HG03442 (cell line): ENCODE results near the gene ABHD1.
"Not testable (repeated sequence)": the region's sequence is repeated elsewhere in the genome, so short reads cannot be mapped to it uniquely, and the experiment has no call there.

Experiments
- ATAC-seq: cut with Tn5 transposase; IDR thresholded peaks from one replicate; pipeline ENCODE4 v1.9.1; 2021; ENCODE audit warnings: mild to moderate bottlenecking, moderate library complexity; ENCODE audit not compliant: unreplicated experiment

Gene ABHD1

DNA sequence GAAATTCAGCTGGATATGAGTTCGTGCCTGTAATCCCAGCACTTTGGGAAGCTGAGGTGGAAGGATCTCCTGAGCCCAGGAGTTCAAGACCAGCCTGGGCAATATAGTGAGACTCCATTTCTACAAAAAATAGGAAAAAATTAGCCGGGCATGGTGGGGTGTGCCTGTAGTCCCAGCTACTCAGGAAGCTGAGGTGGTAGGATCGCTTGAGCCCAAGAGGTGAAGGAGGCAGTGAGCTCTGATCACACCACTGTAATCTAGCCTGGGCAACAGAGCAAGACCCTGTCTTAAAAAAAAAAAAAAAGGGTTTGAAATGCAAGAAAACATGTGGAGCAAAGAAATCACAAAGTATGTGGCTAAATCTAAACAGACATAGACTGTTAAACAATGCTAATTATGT, 14.5 kb upstream of the ABHD1 start:
- ATAC-seq, result no peak

DNA sequence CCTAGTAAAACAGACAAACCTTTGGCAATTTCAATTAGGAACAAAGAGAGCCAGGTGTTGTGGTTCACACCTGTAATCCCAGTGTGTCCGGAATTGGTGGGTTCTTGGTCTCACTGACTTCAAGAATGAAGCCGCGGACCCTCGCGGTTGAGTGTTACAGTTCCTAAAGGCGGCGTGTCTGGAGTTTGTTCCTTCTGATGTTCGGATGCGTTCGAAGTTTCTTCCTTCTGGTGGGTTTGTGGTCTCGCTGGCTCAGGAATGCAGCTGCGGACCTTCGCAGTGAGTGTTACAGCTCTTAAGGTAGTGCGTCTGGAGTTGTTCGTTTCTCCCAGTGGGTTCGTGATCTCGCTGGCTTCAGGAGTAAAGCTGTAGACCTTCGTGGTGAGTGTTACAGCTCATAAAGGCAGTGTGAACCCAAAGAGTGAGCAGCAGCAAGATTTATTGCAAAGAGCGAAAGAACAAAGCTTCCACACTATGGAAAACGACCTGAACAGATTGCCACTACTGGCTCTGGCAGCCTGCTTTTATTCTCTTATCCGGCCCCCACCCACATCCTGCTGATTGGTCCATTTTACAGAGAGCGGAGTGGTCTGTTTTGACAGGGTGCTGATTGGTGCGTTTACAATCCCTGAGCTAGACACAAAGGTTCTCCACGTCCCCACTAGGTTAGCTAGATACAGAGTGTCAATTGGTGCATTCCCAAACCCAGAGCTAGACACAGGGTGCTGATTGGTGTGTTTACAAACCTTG, 12.8 kb upstream of the ABHD1 start:
- ATAC-seq, result not testable (repeated sequence)

DNA sequence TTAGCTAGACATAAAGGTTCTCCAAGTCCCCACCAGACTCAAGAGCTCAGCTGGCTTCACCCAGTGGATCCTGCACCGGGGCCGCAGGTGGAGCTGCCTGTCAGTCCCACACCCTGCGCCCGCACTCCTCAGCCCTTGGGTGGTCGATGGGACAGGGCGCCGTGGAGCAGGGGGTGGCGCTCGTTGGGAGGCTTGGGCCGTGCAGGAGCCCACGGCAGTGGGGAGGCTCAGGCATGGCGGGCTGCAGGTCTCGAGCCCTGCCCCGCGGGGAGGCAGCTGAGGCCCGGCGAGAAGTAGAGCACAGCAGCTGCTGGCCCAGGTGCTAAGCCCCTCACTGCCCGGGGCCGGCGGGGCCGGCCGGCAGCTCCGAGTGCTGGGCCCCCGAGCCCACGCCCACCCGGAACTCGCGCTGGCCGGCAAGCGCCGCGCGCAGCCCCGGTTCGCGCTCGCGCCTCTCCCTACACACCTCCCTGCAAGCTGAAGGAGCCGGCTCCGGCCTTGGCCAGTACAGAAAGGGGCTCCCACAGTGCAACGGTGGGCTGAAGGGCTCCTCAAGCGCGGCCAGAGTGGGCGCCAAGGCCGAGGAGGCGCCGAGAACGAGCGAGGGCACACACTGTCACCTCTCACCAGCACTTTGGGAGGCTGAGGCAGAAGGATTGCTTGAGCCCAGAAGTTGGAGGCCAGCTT, 12.1 kb upstream of the ABHD1 start:
- ATAC-seq, result not testable (repeated sequence)

DNA sequence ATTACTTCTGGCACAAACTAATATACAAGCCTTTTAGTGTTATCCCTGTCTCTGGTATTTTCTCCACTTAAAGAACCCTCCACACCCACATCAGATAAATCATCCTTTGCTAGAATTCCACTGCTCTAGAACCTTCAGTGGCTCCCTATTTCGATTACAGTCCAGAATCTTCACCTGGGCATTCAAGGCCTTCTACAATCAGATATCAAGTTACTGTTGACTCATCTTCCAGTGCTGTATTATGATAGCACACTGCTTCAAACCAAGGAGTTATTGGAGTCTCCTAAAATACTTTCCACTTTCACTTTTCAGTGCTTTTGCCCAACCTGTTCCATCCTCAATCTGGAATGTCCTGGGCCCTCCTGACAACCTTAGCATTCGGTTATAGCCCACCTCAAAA, 8.1 kb upstream of the ABHD1 start:
- no peak for ATAC-seq

DNA sequence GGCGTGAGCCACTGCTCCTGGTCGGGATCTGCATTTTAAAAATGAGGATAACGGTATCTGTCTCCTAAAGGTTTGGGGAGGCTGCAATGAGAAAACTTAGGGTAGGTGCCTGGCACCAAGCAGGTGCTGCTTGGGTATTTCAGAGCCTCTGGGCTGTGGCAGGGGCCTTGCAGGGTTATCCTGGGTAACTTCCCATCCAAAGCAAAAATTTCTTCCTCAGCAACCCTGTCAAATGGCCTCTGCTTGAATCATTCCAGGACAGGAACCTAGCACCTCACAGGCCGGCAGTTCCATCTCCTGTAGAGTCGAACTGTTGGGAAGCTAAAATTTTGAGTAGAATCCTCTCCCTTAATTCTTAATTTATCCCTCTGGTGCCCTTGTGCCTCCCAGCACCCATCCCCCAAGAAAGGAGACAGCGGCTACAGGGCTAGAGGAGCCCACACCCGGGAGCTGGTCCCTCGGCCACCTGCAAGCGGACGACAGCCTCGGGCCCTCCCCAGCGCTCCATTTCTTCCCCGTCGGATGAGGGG, 5.6 kb upstream of the ABHD1 start:
- no peak for ATAC-seq

DNA sequence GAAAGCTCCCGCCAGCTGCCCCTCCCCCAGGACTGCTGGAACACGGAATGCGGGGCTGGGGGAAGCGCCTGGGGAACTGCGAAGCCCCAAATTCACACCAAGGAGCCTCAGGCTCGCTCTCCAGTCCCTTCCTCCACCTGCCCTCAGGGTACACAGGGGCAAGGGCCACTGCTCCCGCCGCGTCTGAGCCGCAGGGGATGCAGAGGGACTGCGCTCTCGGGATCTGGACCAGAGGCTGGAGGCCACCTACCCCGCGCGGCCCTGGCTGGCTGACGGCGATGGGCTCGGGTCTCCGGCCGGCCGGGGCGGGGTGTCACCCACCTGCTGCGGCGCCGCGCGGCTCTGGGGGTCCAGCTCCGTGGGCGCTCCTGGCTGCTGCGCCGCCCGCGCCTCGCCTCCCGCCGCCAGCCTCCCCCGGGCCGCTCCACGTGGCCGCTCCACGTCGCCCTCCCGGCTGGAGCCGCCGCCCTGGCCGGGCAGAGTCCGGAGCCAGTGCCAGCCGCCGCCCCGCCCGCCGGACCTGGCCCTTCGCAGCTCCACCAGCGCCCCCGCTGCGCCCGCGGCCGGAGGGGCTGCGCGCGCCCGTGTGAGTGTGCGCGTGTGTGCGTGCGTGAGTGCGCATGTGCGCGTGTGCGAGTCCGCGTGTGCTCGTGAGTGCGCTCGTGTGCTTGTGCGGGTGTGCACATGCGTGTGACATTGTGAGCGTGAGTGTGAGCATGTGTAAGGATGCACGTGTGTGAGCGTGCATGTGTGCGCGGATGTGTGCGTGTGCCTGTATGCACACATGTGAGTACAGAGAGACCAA, 4.9 kb upstream of the ABHD1 start, which contains the start of gene CGREF1:
Gene CGREF1 (minus strand): TSS at position 604 of the 805 bp plus-strand sequence. CDS start 14,762 bp downstream, outside the sequence.
- no peak for ATAC-seq

DNA sequence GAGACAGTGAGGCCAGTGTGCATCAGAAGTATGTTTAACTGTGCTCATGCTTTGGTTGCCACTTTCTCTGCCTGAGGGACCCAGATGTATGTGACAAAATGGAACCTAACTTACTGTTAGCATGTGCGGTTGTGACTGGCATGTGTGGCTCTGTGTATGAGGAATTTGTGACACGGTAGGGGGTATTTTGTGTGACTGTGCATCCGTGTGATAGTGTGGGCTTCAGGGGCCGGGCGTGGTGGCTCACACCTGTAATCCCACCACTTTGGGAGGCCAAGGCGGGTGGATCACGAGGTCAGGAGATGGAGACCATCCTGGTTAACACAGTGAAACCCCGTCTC, 4.3 kb upstream of the ABHD1 start:
- not testable (repeated sequence) for ATAC-seq

DNA sequence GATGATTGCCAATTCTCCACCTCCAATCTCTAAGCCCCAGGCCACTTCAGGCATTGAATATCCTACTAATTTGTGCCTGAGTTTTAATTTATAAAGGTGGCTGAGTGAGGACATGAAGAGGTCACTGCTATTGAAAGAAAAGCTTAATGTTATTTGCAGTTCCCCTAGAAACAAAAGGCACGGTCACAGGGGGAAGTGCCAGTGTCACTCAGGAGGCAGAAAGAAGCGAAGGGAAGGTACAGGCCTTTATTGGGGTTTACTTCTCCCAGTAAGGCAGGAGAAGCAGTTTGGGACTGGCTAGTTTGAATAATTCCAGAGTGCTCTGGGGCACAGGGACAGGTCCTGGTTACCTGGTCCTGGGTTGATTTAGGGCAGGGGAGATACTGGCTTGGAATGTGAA, 1.7 kb upstream of the ABHD1 start:
- ATAC-seq, result no peak

DNA sequence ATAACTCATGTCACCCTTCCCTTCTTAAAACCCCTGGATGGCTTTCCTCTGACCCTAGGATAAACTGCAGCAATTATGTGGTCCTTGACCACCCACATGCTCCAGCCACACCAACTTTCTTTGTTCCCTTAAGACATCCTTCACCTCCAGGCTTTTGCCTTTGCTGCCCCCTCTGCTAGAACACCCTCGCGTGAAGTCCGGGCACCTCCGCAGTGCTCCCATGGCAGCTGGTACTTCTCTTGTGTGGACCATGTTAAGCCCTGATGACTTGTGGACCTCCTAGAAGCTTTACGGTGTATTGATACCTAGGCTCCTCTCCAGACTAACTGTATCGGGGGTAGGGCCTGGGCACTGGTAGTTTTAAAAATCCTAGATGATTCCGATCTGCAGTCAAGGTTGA, 824 bp upstream of the ABHD1 start:
- no peak for ATAC-seq

DNA sequence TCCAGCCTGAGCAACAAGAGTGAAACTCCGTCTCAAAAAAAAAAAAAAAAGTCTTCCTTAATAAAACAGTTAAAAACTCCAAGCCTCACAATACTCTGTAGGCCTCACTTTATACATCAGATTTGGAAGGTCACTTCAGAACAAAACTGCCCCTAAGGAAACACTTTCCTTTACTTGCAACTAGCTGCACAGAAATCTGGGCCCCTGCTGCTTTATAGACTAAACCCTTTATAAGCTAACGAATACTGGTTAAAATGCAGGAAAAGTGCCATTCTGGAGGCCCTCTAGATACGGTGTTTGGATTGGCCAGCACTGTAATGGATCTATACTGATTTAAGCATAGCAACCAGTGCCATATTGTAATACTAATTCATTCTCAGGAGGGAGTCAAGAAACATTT, 1.5 kb downstream of the ABHD1 start:
- no peak for ATAC-seq

DNA sequence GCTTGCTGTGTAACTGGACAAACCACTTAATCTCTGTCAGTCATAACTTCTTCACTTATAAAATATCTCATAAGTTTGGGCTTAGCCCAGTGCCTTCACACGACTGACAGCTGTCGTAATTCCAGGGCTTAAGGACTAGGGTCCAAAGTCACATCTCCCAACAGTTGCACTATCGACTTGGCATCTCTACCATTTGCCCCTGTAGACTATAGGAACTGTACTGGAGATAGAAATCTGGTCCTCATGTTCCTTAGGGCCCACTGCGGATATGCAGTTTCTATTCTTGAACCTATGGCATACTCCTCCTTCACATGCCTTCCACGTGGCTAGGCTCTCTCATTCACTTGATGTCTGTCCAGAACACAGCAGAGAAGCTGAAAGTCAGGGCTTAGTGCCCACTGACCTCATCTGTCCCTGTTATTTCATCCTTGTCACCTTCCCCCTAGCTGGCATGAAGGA, 2.7 kb downstream of the ABHD1 start:
- ATAC-seq, result no peak

DNA sequence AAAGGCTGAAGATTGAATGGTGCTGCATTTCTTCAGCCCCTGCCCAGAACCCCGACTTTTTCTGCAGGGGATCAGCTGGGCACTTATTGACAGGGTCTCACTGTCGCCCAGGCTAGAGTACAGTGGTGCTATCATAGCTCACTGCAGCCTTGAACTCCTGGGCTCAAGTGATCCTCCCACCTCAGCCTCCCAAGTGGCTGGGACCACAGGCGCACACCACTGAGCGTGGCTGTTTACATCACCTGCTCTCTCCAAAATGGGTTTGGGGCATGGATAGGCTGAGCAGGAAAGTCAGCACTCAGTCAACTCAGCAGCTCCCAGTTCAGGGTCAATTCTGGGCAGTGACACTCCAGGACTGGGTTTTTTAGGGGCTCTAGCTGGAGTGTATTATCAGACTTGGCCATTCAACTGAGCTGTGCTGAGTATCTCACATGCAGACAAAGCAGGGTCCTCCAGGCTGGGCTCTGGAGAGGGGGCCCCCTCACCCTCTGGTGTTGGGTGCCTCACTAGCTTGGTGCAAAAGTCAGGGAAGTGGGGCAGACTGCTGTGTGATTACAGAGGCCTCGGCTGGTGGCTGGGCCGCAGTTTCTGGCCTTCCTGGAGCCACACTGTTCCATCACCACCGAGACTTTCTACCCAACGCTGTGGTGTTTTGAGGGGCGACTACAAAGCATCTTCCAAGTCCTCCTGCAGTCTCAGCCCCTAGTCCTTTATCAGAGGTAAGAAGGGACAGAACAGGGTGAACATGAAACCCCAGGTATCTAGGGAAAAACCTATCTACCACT, 4.5 kb downstream of the ABHD1 start:
- ATAC-seq, result no peak

DNA sequence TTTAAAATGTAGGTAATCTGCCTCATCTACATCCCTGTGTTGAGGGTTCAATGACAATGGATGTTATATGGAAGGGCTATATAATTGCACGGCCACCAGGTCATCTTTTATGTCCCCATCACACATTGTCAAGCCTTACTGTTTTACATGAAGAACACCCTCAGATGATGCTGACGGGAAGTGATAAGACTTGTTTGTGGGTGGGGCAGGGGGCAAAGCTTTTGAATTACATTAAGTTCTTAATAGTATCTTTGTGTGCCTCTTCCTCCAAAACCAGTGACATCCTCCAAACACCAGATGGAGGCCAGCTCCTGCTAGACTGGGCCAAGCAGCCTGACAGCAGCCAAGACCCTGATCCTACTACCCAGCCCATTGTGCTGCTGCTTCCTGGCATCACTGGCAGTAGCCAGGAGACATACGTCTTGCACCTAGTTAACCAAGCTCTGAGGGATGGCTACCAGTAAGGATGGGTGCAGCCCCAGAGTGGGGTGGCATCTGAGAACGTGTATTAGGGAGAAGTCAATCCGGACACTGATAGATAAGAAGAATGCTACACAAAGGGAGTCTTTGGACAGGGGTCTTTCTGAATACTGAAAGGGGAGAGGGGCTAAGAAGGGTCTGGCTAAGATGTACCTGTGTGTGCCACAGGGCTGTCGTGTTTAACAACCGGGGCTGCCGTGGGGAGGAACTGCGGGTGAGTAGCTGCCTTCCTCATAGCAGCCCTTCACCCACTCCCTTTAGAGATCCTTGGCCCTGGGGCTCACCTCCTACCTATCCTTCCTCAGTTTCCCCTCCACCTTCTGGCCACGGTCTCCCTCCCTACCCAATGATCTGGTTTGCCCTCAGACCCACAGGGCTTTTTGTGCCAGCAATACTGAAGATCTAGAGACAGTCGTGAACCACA, 5.3 kb downstream of the ABHD1 start:
- no peak for ATAC-seq

DNA sequence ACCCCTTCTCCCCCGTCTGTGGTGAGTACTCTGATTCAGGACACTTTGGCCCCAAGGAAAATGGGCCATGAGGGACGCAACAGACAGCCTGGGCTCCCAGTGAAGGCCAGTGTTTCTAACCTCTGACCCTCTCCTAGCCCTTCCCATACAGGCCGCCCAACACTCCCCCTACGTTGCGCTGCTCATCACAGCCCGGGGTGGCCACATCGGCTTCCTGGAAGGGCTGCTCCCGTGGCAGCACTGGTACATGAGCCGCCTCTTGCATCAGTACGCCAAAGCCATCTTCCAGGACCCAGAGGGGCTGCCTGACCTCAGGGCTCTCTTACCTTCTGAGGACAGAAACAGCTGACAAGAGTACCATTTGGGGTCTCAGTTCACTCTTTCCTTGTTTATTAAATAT, 6.8 kb downstream of the ABHD1 start:
- ATAC-seq, result no peak

DNA sequence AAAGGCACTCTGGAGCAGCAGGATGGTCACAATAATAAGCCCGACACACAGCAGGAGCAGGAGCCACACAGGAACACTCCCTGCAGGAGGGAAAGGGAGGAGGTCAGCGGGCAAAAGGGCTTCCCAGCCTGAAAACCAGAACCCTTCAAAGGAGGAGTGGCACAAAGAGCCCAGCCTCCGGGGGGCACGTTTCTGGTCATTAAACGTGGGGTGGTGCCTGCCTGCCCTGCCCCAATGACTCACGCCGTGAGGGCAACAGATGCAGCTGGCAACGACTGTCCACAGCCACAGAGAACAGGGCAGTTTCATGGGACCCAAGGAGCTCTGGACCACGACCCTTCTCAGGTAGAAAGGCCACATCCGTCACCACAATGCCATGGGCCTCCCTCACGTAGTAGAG, 7.8 kb downstream of the ABHD1 start:
- no peak for ATAC-seq

DNA sequence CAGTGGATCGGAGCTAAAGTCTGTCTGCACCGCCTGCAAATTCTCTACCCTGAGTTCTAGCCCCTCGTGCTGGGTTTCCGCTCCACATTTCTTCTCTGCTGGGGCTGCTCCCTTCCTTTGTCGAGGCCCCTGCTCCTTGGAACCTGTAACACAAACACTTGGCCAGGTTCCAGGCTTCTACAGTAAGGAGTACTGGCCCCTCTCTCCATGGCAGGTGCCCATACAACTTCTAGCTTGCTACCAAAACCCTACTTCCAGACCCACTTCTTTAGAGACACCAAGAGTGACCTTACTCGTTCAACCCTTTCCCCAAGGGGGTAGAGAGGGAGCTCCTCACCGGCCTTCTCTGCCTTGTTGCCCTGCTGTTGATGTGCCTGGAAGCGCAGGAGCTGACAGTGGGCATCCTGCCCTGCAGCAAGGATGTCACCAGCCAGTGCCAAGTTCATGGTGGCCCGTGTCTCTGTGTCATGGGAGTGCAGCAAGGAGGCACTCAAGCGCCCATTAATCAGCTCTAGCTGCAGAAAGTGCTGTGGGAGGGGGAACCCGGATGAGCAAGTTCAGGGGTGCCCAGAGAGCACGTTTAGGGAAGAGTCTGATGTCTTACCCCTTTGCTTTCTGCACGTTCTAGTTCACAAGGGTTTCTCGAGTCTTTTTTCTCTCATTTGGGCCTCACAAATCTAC, 9.7 kb downstream of the ABHD1 start:
- ATAC-seq, result no peak

DNA sequence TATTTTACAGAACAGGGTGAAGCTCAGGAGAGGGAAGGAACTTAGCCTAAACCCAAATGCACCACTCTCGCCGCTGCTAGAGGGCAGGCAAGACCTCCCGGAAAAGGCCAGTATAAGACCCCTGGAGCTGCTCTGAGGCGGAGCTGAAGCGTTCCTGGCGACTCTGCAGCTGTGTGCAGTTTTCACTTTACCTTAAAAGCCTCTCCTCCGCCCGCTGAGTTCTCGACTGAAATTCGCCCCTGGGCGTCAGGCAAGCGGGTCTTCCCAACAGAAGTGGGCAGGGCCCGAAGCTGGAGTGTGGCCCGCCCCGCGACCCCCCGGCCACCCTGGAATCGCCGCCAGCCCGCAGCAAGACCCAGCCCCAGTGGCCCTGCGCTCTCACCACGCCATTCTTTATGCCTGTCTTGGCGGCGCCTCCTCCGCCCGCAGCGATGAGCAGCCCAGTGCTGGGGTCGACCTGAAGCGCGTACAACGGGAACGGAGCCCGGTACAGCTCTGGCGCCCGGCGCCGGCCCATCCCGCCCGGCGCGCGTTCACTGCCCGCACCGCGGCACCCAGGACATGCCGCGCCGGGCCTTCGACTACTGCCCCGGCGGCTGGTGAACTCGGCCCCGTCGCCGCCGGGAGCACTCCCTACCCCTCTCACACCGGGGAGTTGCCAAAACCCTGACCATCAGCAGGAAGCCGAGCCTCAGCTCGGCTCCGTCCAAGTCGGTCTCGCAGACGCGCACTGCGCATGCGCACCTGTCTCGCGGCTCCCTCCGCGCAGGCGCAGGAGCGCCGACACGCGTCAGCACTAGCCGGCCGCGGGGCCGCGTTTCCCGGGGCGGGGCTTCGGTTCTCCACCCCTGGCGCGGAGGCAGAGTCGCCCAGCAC, 10.5 kb downstream of the ABHD1 start, which contains the start of gene PREB:
Gene PREB (minus strand): TSS at position 732 of the 876 bp plus-strand sequence. CDS start 215 bp downstream, at position 517.
- peak; percentile 82 for ATAC-seq
